GM12891 (cell line): Measurements from ENCODE around the gene RTP5.

ENCODE experiments used
- PAX5 ChIP-seq: IDR thresholded peaks from 2 replicates; pipeline ENCODE4 v1.6.1; 2011; ENCODE audit warnings: low read length, moderate library complexity, mild to moderate bottlenecking; ENCODE audit not compliant: insufficient read depth, severe bottlenecking
- POLR2A ChIP-seq: IDR thresholded peaks from 2 replicates; pipeline ENCODE4 v1.6.1; 2011; ENCODE audit warnings: low read depth, low read length, control low read depth
- POLR2AphosphoS5 ChIP-seq: IDR thresholded peaks from 2 replicates; pipeline ENCODE4 v1.6.1; 2011; ENCODE audit warnings: low read depth, low read length, control low read depth
- TAF1 ChIP-seq: IDR thresholded peaks from 2 replicates; pipeline ENCODE4 v1.6.1; 2011; ENCODE audit warnings: low read depth, low read length, control low read depth

DNA sequence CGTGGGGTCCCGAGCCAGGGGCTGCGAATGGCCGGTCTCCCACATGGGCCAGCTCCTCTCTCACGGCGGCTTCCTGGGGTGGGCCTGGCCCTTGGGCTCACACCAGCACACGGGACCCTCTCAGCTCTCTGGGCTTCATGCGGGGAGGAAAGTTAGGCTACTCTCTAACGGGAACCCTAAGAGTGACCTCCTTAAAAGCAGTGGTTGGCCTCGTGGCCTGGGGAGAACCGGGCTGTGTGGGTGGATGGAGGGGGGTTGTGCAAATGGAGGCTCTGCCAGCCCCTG lies 25.8 kb downstream of the RTP5 start:
- TF ChIP-seq POLR2AphosphoS5 (no peak), POLR2A (no peak), PAX5 (no peak), TAF1 (no peak)
